ENCODE results near the gene RPL35. TPM values are rescaled to one million over a fixed set of nuclear protein-coding genes. Genes with fewer than 3 reads are reported as not detected.

Gene RPL35
- polyA plus RNA-seq, 2 donors: 3,603 to 5,640 TPM

DNA sequence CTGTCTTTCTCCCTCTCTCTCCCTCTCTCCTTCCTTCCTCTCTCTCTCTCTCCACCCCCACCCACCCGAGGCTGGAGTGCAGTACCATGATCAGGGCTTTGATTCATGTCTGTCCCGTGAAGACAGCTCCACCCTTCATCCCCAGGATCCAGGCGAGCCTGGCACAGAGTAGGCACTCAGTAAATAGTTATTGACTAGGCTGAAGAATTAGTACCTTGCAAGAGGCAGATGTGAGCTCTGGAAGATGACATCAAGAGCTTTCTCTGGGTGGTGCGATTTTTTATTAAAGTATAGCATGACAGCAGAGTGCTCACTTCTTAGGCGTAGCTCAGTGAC is 32.5 kb downstream of the RPL35 start:
- WGBS, 2 donors: 41 to 46% methylated on average over 5 of the region's 5 CpGs
- no peaks in the 10 kb centered on the region for H3K27me3 ChIP-seq (ENCODE audit: control insufficient read depth in 1 of 2, insufficient read depth in 2 of 2, low read length in 2 of 2)
- H3K36me3 ChIP-seq (ENCODE audit: control insufficient read depth in 2 of 2, insufficient read depth in 2 of 2, low read length in 1 of 2): no peaks in the 10 kb centered on the region
- H3K9me3 ChIP-seq (ENCODE audit: control insufficient read depth in 2 of 2, insufficient read depth in 1 of 2, low read depth in 1 of 2, low read length in 1 of 2): no peaks in the 10 kb centered on the region
- no peak overlapping the region for H3K4me3 ChIP-seq (ENCODE audit: low read depth in 1 of 2, low read length in 2 of 2)
- H3K4me1 ChIP-seq (ENCODE audit: control insufficient read depth in 2 of 2, insufficient read depth in 2 of 2, low read length in 1 of 2): peaks cover 2 to 4% of the 10 kb centered on the region in 2 donors
- no peak overlapping the region for H3K27ac ChIP-seq (ENCODE audit: low read depth in 2 of 2, low read length in 1 of 2)

DNA sequence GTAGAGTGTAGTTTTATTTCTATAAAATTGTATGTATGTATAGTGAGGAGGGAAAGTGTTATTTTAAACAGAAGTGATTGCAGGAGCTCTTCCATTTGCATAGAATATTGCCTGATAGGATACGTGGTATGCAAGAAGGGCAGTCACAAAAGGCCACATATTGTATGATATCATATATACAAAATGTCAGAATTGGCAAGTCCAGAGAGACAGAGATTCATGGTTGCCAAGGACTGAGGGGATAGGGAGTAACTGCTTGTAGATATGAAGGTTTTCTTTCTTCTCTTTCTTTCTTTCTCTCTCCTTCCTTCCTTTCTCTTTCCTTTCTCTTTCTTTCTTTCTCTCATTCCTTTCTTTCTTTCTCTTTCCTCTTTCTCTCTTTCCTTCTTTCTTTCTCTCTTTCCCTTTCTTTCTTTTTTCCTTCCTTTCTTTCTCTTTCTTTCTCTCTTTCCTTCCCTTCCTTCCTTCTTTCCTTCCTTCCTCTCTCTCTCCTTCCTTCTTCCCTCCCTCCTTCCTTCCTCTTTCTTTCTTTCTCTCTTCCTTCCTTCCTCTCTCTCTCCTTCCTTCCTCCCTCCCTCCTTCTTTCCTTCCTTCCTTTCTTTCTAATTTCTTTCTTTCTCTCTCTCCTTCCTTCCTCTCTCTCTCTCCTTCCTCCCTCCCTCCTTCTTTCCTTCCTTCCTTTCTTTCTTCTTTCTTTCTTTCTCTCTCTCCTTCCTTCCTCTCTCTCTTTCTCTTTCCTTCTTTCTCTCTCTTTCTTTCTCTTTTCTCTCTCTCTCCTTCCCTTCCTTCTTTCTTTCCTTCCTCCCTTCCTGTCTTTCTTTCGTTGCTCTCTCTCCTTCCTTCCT is 33.0 kb downstream of the RPL35 start:
- H3K9me3 ChIP-seq (ENCODE audit: control insufficient read depth in 2 of 2, insufficient read depth in 1 of 2, low read depth in 1 of 2, low read length in 1 of 2): no peaks in the 10 kb centered on the region
- WGBS, 2 donors: 35 to 45% methylated on average over 2 of the region's 2 CpGs
- no peak overlapping the region for H3K4me3 ChIP-seq (ENCODE audit: low read depth in 1 of 2, low read length in 2 of 2)
- no peak overlapping the region for H3K27ac ChIP-seq (ENCODE audit: low read depth in 2 of 2, low read length in 1 of 2)
- H3K4me1 ChIP-seq (ENCODE audit: control insufficient read depth in 2 of 2, insufficient read depth in 2 of 2, low read length in 1 of 2): peaks cover 2 to 4% of the 10 kb centered on the region in 2 donors
- H3K27me3 ChIP-seq (ENCODE audit: control insufficient read depth in 1 of 2, insufficient read depth in 2 of 2, low read length in 2 of 2): no peaks in the 10 kb centered on the region
- no peaks in the 10 kb centered on the region for H3K36me3 ChIP-seq (ENCODE audit: control insufficient read depth in 2 of 2, insufficient read depth in 2 of 2, low read length in 1 of 2)

DNA sequence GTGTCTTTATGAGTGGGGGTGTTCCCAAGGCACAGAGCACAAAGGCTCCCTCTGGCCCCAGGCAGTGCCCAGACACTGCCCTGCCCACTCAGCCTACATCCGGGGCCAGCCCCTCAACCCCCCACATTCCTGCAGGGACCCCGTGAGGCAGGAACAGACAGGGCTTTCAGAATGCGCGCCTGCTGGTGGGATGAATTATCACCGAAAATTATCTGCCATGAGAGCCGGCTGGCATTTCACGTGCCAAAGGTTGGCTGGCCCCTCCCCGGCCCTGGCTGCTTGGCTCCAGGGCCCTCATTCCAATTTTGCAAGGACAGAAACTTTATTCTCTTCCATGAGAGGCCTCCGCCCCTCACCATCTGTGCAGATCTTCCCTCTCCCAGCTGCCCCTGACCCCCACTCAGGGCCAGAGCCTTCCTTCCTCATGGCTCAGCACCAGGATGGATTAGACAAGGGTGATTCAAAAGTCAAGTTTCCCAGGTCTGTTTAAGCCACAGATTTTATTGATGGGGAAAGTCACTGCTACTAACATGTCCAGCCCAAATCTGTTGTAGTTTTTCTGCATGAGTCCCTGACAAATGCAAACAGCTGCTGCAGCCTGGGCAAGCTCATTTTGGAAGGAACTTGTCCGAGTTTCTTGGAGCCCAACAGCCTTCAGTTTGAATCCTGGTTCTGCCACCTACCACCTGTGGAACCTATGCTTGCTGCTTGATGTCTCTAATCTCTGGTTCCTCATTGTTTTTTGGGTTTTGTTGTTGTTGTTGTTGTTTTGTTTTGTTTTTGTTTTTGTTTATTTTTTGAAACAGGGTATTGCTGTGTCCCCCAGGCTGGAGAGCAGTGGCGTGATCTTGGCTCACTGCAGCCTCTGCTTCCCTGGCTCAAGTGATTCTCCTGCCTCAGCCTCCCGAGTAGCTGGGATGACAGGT is 40.8 kb downstream of the RPL35 start:
- no peak overlapping the region for H3K4me3 ChIP-seq (ENCODE audit: low read depth in 1 of 2, low read length in 2 of 2)
- H3K9me3 ChIP-seq (ENCODE audit: control insufficient read depth in 2 of 2, insufficient read depth in 1 of 2, low read depth in 1 of 2, low read length in 1 of 2): no peaks in the 10 kb centered on the region
- 53 to 55% methylated on average over 12 of the region's 12 CpGs for WGBS, 2 donors
- H3K27me3 ChIP-seq (ENCODE audit: control insufficient read depth in 1 of 2, insufficient read depth in 2 of 2, low read length in 2 of 2): no peaks in the 10 kb centered on the region
- peak overlapping the region; percentile 17 to 53 for H3K27ac ChIP-seq (ENCODE audit: low read depth in 2 of 2, low read length in 1 of 2)
- H3K4me1 ChIP-seq (ENCODE audit: control insufficient read depth in 2 of 2, insufficient read depth in 2 of 2, low read length in 1 of 2): peaks cover 3 to 16% of the 10 kb centered on the region in 2 donors
- H3K36me3 ChIP-seq (ENCODE audit: control insufficient read depth in 2 of 2, insufficient read depth in 2 of 2, low read length in 1 of 2): no peaks in the 10 kb centered on the region

- H3K4me1 ChIP-seq (ENCODE audit: control insufficient read depth in 2 of 2, insufficient read depth in 2 of 2, low read length in 1 of 2): peaks cover 3 to 16% of the 10 kb centered on the region in 2 donors
- H3K9me3 ChIP-seq (ENCODE audit: control insufficient read depth in 2 of 2, insufficient read depth in 1 of 2, low read depth in 1 of 2, low read length in 1 of 2): no peaks in the 10 kb centered on the region
- H3K27me3 ChIP-seq (ENCODE audit: control insufficient read depth in 1 of 2, insufficient read depth in 2 of 2, low read length in 2 of 2): no peaks in the 10 kb centered on the region
- WGBS, 2 donors: 37 to 39% methylated on average over 18 of the region's 18 CpGs
- H3K4me3 ChIP-seq (ENCODE audit: low read depth in 1 of 2, low read length in 2 of 2): no peak overlapping the region
- peak overlapping the region; percentile 75 to 96 for H3K27ac ChIP-seq (ENCODE audit: low read depth in 2 of 2, low read length in 1 of 2)
- no peaks in the 10 kb centered on the region for H3K36me3 ChIP-seq (ENCODE audit: control insufficient read depth in 2 of 2, insufficient read depth in 2 of 2, low read length in 1 of 2)
Measured at GRCh38 chr9:124818431-124819281, 43.1 kb downstream of the RPL35 start.

DNA sequence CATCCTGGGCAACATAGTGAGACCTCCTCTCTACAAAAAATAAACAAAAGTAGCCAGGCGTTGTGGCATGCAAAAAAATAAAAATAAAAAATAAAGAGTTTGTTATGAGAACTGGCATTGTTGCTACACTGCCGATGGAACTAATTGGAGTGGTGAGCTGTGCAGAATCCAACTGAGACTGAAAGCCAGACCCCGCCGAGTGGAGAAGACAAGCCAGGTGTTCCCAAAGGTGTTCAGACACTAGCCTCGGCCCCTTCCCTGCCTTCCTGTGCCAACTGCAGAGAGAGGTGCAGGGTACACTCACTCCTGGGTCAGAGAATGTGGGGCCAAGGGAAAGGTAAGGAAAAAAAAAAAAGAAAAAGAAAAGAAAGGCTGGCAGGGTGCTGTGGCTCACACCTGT is 46.2 kb downstream of the RPL35 start:
- Histone ChIP-seq H3K27me3 (ENCODE audit: control insufficient read depth in 1 of 2, insufficient read depth in 2 of 2, low read length in 2 of 2) (no peaks in the 10 kb centered on the region), H3K36me3 (ENCODE audit: control insufficient read depth in 2 of 2, insufficient read depth in 2 of 2, low read length in 1 of 2) (no peaks in the 10 kb centered on the region), H3K4me3 (ENCODE audit: low read depth in 1 of 2, low read length in 2 of 2) (no peak overlapping the region), H3K27ac (ENCODE audit: low read depth in 2 of 2, low read length in 1 of 2) (no peak overlapping the region), H3K9me3 (ENCODE audit: control insufficient read depth in 2 of 2, insufficient read depth in 1 of 2, low read depth in 1 of 2, low read length in 1 of 2) (no peaks in the 10 kb centered on the region), H3K4me1 (ENCODE audit: control insufficient read depth in 2 of 2, insufficient read depth in 2 of 2, low read length in 1 of 2) (peaks cover 3 to 26% of the 10 kb centered on the region in 2 donors)
- WGBS, 2 donors: 80 to 89% methylated on average over 5 of the region's 5 CpGs

GRCh38 chr9:124814164-124814535 is 47.6 kb downstream of the RPL35 start:
- Histone ChIP-seq H3K4me3 (ENCODE audit: low read depth in 1 of 2, low read length in 2 of 2) (no peak overlapping the region), H3K9me3 (ENCODE audit: control insufficient read depth in 2 of 2, insufficient read depth in 1 of 2, low read depth in 1 of 2, low read length in 1 of 2) (no peaks in the 10 kb centered on the region), H3K36me3 (ENCODE audit: control insufficient read depth in 2 of 2, insufficient read depth in 2 of 2, low read length in 1 of 2) (peaks cover 0 to 3% of the 10 kb centered on the region in 2 donors), H3K27me3 (ENCODE audit: control insufficient read depth in 1 of 2, insufficient read depth in 2 of 2, low read length in 2 of 2) (no peaks in the 10 kb centered on the region), H3K27ac (ENCODE audit: low read depth in 2 of 2, low read length in 1 of 2) (peak overlapping the region; percentile 74 to 80), H3K4me1 (ENCODE audit: control insufficient read depth in 2 of 2, insufficient read depth in 2 of 2, low read length in 1 of 2) (peaks cover 3 to 27% of the 10 kb centered on the region in 2 donors)
- 53 to 61% methylated on average over 5 of the region's 5 CpGs for WGBS, 2 donors

GRCh38 chr9:124813501-124814163 is 48.1 kb downstream of the RPL35 start:
- H3K4me1 ChIP-seq (ENCODE audit: control insufficient read depth in 2 of 2, insufficient read depth in 2 of 2, low read length in 1 of 2): peaks cover 0 to 26% of the 10 kb centered on the region in 2 donors
- 47 to 60% methylated on average over 11 of the region's 11 CpGs for WGBS, 2 donors
- peaks cover 0 to 3% of the 10 kb centered on the region in 2 donors for H3K36me3 ChIP-seq (ENCODE audit: control insufficient read depth in 2 of 2, insufficient read depth in 2 of 2, low read length in 1 of 2)
- H3K27ac ChIP-seq (ENCODE audit: low read depth in 2 of 2, low read length in 1 of 2): peak overlapping the region; percentile 74 to 87
- no peaks in the 10 kb centered on the region for H3K9me3 ChIP-seq (ENCODE audit: control insufficient read depth in 2 of 2, insufficient read depth in 1 of 2, low read depth in 1 of 2, low read length in 1 of 2)
- no peak overlapping the region for H3K4me3 ChIP-seq (ENCODE audit: low read depth in 1 of 2, low read length in 2 of 2)
- H3K27me3 ChIP-seq (ENCODE audit: control insufficient read depth in 1 of 2, insufficient read depth in 2 of 2, low read length in 2 of 2): no peaks in the 10 kb centered on the region

- Histone ChIP-seq H3K4me1 (ENCODE audit: control insufficient read depth in 2 of 2, insufficient read depth in 2 of 2, low read length in 1 of 2) (peaks cover 0 to 23% of the 10 kb centered on the region in 2 donors), H3K27me3 (ENCODE audit: control insufficient read depth in 1 of 2, insufficient read depth in 2 of 2, low read length in 2 of 2) (no peaks in the 10 kb centered on the region), H3K9me3 (ENCODE audit: control insufficient read depth in 2 of 2, insufficient read depth in 1 of 2, low read depth in 1 of 2, low read length in 1 of 2) (no peaks in the 10 kb centered on the region), H3K36me3 (ENCODE audit: control insufficient read depth in 2 of 2, insufficient read depth in 2 of 2, low read length in 1 of 2) (peaks cover 0 to 3% of the 10 kb centered on the region in 2 donors), H3K4me3 (ENCODE audit: low read depth in 1 of 2, low read length in 2 of 2) (no peak overlapping the region), H3K27ac (ENCODE audit: low read depth in 2 of 2, low read length in 1 of 2) (peak overlapping the region; percentile 74 to 87)
- WGBS, 2 donors: 65 to 70% methylated on average over 7 of the region's 7 CpGs
Measured at GRCh38 chr9:124813041-124813440, 48.7 kb downstream of the RPL35 start.

All from esophagus (tissue), 2 donors.